Upper lobe of right lung (tissue), 1 donor: ENCODE data around the gene PPP1R26. TPM values are rescaled to one million over a fixed set of nuclear protein-coding genes. Genes with fewer than 3 reads are reported as not detected.
"Not testable (repeated sequence)": the region's sequence is repeated elsewhere in the genome, so short reads cannot be mapped to it uniquely, and the experiment has no call there.

Experiments used
- ATAC-seq: fragments of 200-7000 bp; cut with Tn5 transposase; one replicate; pipeline ENCODE4 v1.9.1; 2020; ENCODE audit warnings: mild to moderate bottlenecking, moderate library complexity
- DNase-seq: peaks from one replicate; pipeline ENCODE4 v3.0.0-alpha.2; 2020
- H3K27ac ChIP-seq: fragments of 200-600 bp; one replicate; pipeline ENCODE4 v1.8.0; 2022
- H3K27me3 ChIP-seq: fragments of 200-600 bp; one replicate; pipeline ENCODE4 v1.8.0; 2022; ENCODE audit warnings: mild to moderate bottlenecking
- H3K36me3 ChIP-seq: fragments of 200-600 bp; one replicate; pipeline ENCODE4 v1.8.0; 2022
- H3K4me1 ChIP-seq: fragments of 200-600 bp; one replicate; pipeline ENCODE4 v1.8.0; 2022
- H3K4me3 ChIP-seq: fragments of 200-600 bp; one replicate; pipeline ENCODE4 v1.8.0; 2022; ENCODE audit warnings: mild to moderate bottlenecking
- H3K9me3 ChIP-seq: fragments of 200-600 bp; one replicate; pipeline ENCODE4 v1.8.0; 2022
- CTCF ChIP-seq: fragments of 200-600 bp; IDR thresholded peaks from one replicate; pipeline ENCODE4 v1.8.0; 2022; ENCODE audit warnings: antibody characterized with exemption
- intact Hi-C: fragments of 100-400 bp; cut with DNase I; formaldehyde crosslinking; loops from one replicate; pipeline ENCODE4 v1.11.0; 2022
- total RNA-seq: library from RNA; stranded (reverse); fragmentation: NEBNext Ultra II Directional; extraction: Animal tissue kit (Norgen Biotek cat#: 25700); gene quantifications from one replicate; pipeline ENCODE4 v1.2.1, GENCODE V29; 2021
- donor health status: DM: no; HTN: yes; CAD: no; lungs with severe emphysema.

Gene PPP1R26
- total RNA-seq, 1 donor from 2014 or later = 27.5 TPM

DNA sequence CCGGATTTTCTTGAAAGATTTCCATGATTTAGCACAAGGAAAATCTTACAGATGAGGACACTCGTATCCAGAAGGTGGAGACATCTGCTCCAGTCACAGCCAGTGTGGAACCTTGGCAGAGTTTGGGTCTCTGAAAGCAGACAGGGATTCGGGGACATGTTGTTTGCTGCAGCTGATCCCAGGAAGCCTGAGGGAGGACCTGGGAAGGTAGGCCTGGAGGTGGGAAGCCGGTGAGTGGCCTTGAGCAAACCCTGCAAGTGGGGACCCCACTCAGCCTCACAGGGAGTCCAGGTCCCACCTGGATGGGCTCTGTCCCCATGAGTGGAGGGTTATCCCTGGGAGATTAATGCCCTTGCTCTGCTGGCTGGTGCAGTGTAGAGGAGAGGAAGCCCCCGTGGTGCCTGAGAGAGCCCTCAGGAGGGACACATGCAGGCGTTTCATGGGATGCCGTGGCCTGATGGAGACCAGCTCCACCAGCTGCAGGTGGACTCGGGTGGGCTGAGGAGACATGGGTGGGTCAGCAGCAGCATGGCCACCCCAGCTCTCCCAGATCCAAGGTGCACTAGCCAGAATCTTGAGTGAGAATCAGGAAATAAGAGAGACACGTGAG lies 28.7 kb downstream of the PPP1R26 start:
- TF ChIP-seq CTCF = no peak
- peaks cover 18% of the 10 kb centered on the region for H3K36me3 ChIP-seq
- no peak for ATAC-seq
- H3K27ac ChIP-seq = no peak overlapping the region
- H3K27me3 ChIP-seq = no peaks in the 10 kb centered on the region
- intact Hi-C loops = no loop called here
- DNase-seq = peak; percentile 47
- H3K4me3 ChIP-seq = no peak overlapping the region
- H3K4me1 ChIP-seq = no peaks in the 10 kb centered on the region
- no peaks in the 10 kb centered on the region for H3K9me3 ChIP-seq

- Histone ChIP-seq H3K36me3 (peaks cover 6% of the 10 kb centered on the region), H3K27ac (no peak overlapping the region), H3K4me3 (no peak overlapping the region), H3K27me3 (no peaks in the 10 kb centered on the region), H3K4me1 (no peaks in the 10 kb centered on the region), H3K9me3 (no peaks in the 10 kb centered on the region)
- ATAC-seq = no peak
- DNase-seq = no peak
- intact Hi-C loops = no loop called here
- TF ChIP-seq CTCF = no peak
Observed at GRCh38 chr9:135509458-135509857, 29.9 kb downstream of the PPP1R26 start.

GRCh38 chr9:135512241-135512603 lies 32.6 kb downstream of the PPP1R26 start:
- DNase-seq (no peak), ATAC-seq (no peak)
- Histone ChIP-seq H3K4me3 (no peak overlapping the region), H3K36me3 (no peaks in the 10 kb centered on the region), H3K9me3 (no peaks in the 10 kb centered on the region), H3K4me1 (no peaks in the 10 kb centered on the region), H3K27ac (no peak overlapping the region), H3K27me3 (no peaks in the 10 kb centered on the region)
- TF ChIP-seq CTCF = no peak
- intact Hi-C loops = no loop called here

DNA sequence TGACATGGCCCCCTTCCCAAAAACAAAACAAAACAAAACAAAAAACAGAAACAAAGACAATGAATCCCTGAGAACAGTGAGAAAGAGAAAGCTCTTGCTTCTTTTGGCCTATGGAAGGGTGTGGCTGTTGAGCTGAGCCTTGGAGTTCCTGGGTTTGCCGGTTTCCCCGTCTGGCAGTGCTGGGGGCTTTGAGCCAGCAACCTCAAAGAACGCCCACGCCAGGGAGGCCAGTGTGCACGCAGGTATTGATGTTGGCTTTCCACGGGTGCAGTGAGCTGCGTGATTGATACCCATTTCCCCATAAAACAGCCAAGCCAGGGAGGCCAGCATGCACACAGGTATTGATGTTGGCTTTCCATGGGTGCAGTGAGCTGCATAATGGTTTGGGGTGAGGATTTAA lies 33.3 kb downstream of the PPP1R26 start:
- no peaks in the 10 kb centered on the region for H3K9me3 ChIP-seq
- DNase-seq = peak; percentile 51
- intact Hi-C loops = no loop called here
- H3K27me3 ChIP-seq = no peaks in the 10 kb centered on the region
- no peaks in the 10 kb centered on the region for H3K4me1 ChIP-seq
- ATAC-seq = no peak
- no peak overlapping the region for H3K27ac ChIP-seq
- no peaks in the 10 kb centered on the region for H3K36me3 ChIP-seq
- no peak overlapping the region for H3K4me3 ChIP-seq
- TF ChIP-seq CTCF = no peak

- no peaks in the 10 kb centered on the region for H3K27me3 ChIP-seq
- no peaks in the 10 kb centered on the region for H3K4me1 ChIP-seq
- TF ChIP-seq CTCF = no peak
- no peaks in the 10 kb centered on the region for H3K9me3 ChIP-seq
- H3K36me3 ChIP-seq = no peaks in the 10 kb centered on the region
- DNase-seq (peak; percentile 58), ATAC-seq (no peak)
- no peak overlapping the region for H3K27ac ChIP-seq
- intact Hi-C loops = no loop called here
- no peak overlapping the region for H3K4me3 ChIP-seq
Observed at GRCh38 chr9:135513351-135513846, 33.8 kb downstream of the PPP1R26 start.

GRCh38 chr9:135513906-135514305 lies 34.3 kb downstream of the PPP1R26 start:
- H3K36me3 ChIP-seq, H3K4me1 ChIP-seq, H3K9me3 ChIP-seq, H3K27ac ChIP-seq, DNase-seq, H3K4me3 ChIP-seq, ATAC-seq, intact Hi-C loops, H3K27me3 ChIP-seq: not testable (repeated sequence)
